ENCODE data around the gene SMG9.

SMG9 gene

DNA sequence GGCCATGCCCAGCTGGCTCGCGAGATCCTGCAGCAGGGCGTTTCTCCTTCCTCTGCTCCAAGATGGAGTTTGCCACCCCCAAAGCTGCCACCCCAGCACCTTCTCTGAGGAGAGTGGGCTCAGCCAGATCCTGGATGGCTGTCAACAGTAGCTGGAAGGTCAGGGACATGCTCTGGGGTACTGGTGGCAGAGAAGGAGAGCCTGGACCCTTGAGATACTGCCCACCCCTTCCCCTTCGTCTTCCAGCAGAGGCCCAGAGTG lies 27.2 kb downstream of the SMG9 start:
- FAIRE-seq (no peak), DNase-seq (ENCODE audit: extremely low spot score, insufficient read length, low read depth) (no peak)

DNA sequence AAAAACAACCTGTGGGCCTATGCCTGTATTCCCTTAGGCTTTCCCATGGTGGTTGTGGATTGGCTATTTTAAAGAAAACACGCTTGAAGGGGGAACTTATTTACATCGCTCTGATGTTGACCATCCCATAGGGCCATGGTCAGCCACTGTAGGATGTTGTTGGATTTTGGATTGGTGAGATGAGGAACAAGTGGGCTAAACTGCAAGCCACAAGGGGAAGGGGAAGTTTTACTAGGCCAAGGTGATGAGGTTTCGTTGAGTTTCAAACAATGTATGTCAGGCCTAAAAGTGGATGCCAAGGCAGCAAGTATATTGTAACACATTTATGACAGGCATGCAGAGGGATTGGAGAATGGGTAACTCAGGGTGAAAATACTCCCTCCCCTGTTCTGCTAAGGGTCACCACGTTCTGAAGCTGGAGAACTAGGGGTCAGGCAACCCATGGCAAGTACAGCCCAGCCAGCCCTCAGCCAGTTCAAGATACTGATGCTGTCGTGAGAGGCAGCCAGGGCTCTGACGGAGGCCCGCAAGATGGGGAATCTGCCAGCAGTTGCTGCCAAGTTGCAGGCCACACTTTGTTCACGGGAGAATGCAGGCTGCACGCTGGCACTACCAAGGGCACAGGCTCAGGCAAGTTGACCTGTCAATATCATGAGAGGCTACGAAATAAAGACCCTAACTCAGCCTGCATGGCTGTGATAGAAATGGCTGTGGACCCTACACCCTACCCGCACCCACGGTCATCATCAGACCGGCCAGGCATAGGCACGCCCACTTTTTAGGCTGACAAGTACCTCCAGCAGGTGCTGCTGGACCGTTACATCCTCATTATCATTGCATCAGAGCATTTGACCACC lies 27.8 kb downstream of the SMG9 start:
- DNase-seq (ENCODE audit: extremely low spot score, insufficient read length, low read depth) (no peak), FAIRE-seq (peak; percentile 41)

DNA sequence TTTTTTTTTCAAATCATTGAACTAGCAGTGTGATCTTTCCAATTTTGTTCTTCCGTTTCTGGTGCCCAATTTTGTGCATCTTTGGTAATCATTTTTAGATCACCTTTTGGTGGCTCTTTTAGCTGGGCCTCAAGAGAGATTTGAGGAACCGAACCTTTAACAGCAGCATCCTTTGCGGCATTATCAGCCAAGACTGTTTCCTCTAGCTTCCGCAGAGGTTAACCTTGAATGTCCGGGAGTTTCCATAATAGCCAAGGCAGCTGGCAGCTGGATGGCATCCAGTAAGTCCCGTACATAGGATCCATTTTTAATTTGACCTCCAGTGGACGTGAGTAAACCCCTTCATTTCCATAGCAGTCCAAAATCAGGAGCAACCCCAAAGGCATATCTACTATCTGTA lies 29.3 kb downstream of the SMG9 start:
- FAIRE-seq (peak; percentile 84), DNase-seq (ENCODE audit: extremely low spot score, insufficient read length, low read depth) (peak; percentile 39)

DNA sequence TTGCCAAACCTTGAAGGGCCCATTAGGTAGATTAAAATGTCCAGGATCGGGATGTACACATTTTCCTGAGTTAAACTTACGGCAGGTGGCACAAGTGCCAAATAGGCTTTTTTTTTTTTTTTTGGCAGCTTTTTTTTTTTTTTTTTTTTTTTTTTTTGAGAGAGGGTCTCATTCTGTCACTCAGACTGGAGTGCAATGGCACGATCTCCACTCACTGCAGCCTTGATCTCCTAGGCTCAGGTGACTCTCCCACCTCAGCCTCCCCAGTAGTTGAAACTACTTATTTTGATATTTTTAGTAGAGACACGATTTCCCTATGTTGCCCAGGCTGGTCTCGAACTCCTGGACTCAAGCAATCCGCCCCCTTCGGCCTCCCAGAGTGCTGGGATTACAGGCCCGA lies 29.9 kb downstream of the SMG9 start:
- DNase-seq (ENCODE audit: extremely low spot score, insufficient read length, low read depth) (no peak), FAIRE-seq (no peak)

DNA sequence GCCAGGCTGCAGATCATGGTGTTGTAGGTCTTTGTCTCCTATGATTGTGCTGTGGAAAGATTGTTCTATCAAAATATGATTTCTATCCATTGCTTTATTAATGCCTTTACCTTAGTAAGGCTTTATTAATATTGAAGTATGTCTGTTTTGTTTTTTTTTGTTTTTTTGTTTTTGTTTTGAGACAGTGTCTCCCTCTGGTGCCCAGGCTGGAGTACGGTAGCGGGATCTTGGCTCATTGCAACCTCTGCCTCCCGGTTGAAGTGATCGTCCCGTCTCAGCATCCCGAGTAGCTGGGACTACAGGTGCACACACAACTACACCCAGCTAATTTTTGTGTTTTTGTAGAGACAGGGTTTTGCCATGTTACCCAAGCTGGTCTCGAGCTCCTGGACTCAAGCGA lies 31.2 kb downstream of the SMG9 start:
- FAIRE-seq (no peak), DNase-seq (ENCODE audit: extremely low spot score, insufficient read length, low read depth) (no peak)

DNA sequence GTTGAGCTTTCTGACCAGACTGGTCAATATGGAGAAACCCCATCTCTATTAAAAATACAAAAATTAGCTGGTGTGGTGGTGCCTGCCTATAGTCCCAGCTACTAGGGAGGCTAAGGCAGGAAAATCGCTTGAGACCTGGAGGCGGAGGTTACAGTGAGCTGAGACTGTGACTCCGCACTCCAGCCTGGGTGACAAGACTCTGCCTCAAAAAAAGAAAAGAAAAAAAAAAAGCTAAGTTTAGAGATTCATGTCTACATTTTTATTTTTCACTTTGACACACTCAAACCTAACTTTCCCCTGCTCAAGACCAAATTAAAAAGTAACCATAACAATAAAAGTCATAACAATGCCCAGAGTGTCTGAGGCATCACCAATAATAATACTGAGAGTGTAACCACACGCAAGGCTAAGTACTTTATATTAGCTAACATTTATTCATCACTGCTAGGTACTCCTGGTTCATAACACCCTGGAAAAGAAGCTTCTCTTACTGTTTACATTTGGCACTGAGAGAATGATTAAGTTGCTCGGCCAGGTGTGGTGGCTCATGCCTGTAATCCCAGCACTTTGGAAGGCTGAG lies 33.2 kb downstream of the SMG9 start:
- FAIRE-seq (no peak), DNase-seq (ENCODE audit: extremely low spot score, insufficient read length, low read depth) (no peak)

DNA sequence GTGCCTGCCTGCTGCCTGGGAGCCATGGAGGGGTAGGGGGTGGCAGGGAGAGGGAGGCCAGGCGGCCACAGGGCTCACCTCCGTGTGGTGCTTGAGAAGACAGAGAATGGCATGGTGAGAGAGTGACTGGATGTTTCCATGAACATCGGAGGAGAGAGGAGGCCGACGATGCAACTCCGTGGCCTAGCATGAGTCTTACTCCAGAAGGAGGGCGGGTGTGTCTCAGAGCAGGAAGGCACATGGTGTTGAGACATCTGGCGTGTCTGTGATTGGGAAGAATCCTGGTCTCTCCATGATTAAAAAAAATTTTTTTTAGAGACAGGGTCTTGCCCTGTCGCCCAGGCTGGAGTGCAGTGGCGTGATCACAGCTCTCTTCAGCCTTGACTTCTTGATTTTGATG lies 33.8 kb downstream of the SMG9 start:
- DNase-seq (ENCODE audit: extremely low spot score, insufficient read length, low read depth) (no peak), FAIRE-seq (no peak)

DNA sequence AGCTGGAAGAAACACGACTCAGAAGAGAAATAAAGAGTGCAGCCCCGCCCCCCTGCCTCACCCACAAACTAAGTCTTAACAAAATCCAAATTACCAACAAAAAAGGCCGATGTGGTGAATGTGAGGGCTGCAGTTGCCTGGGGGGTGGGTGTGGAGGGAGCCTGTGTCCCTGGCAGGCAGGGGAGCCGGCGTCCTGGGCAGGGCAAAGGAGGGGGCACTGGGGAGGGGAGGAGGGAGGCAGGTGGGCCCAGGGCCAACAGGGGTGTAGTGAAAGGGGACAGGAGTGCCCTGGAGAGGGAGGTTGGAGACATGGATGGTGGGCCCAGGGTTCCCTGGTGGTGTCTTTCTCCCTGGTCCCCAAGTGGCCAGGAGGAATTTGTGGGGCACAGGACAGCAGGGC lies 34.8 kb downstream of the SMG9 start:
- FAIRE-seq (no peak), DNase-seq (ENCODE audit: extremely low spot score, insufficient read length, low read depth) (no peak)

DNA sequence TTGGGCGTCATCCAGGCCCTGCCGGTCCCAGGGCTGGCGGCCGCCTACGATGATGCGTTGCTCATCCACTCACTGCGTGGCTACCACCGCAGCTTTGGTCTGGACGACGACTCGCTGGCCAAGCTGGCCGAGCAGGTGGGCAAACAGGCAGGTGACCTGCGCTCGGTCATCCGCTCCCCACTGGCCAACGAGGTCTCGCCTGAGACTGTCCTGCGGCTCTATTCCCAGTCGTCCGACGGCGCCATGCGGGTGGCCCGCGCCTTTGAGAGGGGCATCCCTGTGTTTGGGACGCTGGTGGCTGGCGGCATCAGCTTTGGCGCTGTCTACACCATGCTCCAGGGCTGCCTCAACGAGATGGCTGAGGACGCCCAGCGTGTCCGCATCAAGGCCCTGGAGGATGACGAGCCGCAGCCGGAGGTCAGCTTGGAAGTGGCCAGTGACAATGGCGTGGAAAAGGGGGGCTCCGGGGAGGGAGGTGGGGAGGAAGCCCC lies 35.3 kb downstream of the SMG9 start:
- no peak for DNase-seq (ENCODE audit: extremely low spot score, insufficient read length, low read depth)
- no peak for FAIRE-seq

DNA sequence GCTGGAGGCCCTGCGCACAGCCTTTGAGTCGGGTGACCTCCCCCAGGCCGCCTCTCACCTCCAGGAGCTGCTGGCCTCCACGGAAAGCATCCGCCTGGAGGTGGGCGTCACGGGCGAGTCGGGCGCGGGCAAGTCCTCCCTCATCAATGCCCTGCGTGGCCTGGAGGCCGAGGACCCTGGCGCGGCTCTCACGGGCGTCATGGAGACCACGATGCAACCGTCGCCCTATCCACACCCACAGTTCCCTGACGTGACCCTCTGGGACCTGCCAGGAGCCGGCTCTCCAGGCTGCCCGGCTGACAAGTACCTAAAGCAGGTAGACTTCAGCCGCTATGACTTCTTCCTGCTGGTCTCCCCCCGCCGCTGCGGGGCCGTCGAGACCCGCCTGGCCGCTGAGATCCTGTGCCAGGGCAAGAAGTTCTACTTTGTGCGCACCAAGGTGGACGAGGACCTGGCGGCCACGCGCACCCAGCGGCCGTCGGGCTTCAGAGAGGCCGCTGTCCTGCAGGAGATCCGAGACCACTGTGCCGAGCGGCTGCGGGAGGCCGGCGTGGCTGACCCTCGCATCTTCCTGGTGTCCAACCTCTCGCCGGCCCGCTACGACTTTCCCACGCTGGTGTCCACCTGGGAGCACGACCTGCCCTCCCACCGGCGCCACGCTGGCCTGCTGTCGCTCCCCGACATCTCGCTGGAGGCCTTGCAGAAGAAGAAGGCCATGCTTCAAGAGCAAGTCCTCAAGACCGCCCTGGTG lies 36.0 kb downstream of the SMG9 start:
- DNase-seq (ENCODE audit: extremely low spot score, insufficient read length, low read depth) (no peak), FAIRE-seq (no peak)

DNA sequence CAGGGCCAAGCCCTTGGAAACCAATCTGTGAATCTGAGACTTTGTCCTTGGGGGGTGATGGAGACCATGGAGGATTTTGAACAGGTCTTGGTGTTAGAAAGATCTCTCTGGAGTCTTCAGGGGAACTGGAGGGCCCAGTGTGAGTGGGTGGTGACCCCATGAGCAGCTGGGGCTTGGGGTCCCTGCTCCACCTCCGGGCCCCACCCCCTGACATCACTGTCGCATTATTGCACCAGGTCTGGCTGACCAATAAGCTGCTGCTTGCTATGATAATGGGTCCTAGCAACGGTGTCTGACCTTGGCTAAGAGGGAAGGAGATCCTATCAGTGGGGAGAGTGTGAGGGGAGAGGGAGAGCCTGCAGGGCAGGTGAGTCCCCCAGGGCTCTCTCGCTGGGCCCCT lies 39.0 kb downstream of the SMG9 start, which contains the start of gene IRGC:
IRGC (plus strand) TSS at position 301 of the 400 bp plus-strand sequence. CDS start 2,483 bp downstream, outside the sequence.
- FAIRE-seq (no peak), DNase-seq (ENCODE audit: extremely low spot score, insufficient read length, low read depth) (no peak)

DNA sequence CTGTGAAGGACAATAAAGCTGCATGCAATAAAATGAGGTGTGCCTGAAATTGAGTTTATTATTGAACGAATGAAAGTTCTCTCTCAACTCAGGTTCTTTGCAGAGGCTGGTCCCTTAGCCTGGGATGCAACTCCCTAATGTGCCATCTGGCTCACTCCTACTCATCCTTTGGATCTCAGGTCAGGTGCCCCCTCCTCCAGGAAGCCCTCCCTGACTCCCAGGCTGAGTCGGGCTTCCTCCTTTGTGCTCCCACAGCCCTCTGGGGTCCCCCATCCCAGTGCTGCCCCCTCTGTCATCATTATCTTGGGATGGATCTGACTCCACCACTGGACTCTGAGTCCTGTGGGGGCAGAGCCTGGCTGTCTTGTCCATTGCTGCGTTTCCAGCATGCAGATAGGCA lies 41.6 kb downstream of the SMG9 start:
- DNase-seq (ENCODE audit: extremely low spot score, insufficient read length, low read depth) (no peak), FAIRE-seq (no peak)

DNA sequence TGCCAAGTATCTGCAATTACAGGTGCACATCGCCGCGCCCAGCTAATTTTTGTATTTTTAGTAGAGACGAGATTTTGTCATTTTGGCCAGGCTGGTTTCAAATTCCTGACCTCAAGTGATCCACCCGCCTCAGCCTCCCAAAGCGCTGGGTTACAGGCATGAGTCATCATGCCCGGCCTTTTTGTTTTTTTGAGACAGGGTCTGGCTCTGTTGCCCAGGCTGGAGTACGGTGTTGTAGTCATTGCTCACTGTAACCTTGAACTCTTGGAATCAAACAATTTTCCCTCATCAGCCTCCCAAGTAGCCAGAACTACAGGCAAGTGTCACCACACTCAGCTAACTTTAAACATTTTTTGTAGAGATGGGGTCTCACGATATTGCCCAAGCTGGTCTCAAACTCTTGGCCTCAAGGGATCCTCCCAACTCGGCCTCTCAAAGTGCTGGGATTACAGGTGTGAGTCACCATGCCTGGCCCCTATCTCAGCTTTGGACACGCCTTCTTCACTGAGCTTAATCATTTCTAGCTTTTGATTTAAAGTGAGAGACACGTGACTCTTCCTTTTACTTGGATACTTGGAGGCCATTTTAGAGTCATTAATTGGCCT lies 42.9 kb downstream of the SMG9 start:
- DNase-seq (ENCODE audit: extremely low spot score, insufficient read length, low read depth), result no peak
- no peak for FAIRE-seq

DNA sequence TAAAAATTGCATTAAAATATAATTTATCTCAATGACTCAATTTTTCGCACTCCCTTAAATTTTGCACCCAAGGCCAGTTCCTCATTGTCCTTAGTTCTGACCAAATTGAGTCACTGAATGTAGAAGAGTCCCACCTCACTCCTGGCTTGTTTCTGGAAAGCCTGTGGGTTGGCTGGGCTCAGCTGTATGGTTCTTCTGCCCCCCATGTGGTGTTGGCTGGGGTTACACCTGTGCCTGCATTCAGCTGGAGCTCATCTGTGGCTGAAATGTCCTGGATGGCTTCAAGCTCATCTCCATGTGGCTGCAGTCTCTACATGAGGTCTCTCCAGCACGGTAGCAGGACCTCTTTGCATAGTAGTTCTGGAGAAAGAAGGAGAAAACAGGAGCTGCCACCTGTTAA lies 46.0 kb downstream of the SMG9 start:
- FAIRE-seq, result no peak
- no peak for DNase-seq (ENCODE audit: extremely low spot score, insufficient read length, low read depth)

DNA sequence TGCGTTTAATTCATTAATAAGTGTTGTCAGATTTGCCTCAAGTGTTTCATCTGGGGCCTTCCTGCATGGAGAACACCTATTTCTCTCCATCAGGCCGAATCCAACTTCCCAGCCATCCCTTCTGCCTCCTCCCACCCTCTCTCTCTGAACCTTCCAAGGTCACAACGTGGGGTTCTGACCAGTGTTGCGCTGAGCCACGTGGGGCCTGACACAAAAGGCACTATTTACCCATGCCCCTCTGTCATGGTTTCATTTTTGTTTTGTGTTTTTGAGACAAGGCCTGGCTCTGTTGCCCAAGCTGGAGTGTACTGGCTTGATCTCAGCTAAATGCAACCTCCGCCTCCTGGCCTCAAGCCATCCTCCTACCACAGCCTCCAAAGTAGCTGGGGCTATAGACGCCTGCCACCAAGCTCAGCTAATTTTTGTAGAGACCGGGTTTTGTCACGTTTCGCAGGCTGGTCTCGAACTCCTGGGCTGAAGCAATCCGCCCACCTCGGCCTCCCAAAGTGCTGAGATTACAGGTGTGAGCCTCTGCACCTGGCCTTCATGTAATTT lies 47.5 kb downstream of the SMG9 start:
- no peak for FAIRE-seq
- no peak for DNase-seq (ENCODE audit: extremely low spot score, insufficient read length, low read depth)

DNA sequence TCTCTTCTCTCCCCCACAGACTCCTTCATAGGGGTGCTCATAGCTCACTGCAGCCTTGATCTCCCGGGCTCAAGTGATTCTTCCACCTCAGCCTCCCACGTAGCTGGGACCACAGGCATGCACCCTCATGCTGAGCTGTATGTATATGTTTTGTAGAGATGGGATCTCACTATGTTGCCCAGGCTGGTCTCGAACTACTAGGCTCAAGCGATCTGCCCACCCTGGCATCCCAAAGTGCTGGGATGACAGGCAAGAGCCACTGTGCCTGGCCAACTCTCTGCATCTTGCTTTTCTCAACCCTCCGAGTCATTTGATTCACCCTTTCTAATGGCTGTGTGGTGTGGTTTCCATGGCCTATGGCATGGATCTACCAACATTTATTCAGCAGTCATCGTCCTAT lies 49.0 kb downstream of the SMG9 start:
- DNase-seq (ENCODE audit: extremely low spot score, insufficient read length, low read depth) (no peak), FAIRE-seq (no peak)

DNA sequence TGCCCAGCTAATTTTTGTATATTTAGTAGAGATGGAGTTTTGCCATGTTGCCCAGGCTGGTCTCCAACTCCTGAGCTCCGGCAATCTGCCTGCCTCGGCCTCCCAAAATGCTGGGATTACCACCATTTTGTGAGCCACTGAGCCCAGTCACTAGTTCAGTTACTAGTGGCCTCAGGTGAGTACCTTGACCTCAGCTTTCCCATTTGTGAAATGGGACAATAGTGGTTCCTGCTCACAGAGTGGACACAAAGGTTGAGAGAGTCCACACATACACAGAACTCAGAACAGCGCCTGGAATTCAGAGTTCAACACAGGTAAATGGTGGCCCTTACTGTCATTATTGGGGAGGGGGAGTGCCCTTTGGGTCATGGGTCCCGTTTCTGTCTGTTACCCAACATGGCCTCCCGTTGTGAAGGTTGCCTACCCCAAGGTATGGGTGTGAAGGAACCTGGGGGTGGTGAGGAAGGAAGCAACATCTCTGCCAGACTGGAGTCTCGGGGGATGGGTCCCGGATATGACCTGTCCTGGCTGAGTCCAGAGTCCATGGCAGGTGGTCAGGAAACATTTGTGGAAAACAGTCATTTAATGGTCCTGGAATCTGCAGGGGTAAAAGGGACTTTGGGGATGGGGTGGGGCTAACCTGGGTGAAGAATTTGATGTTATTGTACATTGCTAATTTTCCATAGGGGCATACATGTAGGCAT lies 50.6 kb downstream of the SMG9 start:
- DNase-seq (ENCODE audit: extremely low spot score, insufficient read length, low read depth) (no peak), FAIRE-seq (no peak)

DNA sequence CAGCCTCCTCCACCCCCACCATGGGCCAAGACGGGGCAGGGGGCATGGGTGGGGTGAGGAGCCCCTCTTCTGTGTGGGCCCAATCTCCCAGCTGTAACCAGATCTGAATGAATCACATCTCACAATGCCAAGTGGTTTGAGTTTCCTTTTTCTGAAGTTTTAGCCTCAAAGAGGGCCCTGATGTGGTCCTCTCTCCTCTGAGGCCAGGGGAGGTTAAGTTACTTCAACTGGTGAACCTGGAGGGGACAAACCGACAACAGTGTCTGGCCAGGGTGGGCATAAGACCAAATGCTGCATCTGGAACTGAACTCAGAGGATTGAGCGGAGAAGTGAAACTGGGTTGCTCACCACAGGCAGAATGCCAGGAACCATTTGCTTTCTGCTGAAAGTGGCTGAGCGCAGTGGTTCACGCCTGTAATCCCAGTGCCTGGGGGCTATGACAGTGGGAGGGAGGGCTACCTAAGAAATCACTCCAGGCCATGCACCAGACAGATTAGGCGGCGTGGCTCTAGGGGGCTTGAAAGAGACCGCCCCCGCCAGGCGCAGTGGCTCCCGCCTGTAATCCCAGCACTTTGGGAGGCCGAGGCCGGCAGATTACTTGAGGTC lies 54.3 kb downstream of the SMG9 start:
- DNase-seq (ENCODE audit: extremely low spot score, insufficient read length, low read depth) (no peak), FAIRE-seq (peak; percentile 26)

Measured in GM18507 (cell line).